RKO (cell line): ENCODE measurements around the gene SAMD11.
"Not testable (repeated sequence)": the region's sequence is repeated elsewhere in the genome, so short reads cannot be mapped to it uniquely, and the experiment has no call there.

Source experiments
- DNase-seq: peaks from one replicate; pipeline ENCODE4 v3.0.0-alpha.2; 2016; ENCODE audit warnings: low spot score

The SAMD11 gene

GRCh38 chr1:964691-965525 is 41.2 kb downstream of the SAMD11 start:
- no peak for DNase-seq

- no peak for DNase-seq
Measured at GRCh38 chr1:965526-966134, 41.9 kb downstream of the SAMD11 start.

GRCh38 chr1:966135-966703 is 42.5 kb downstream of the SAMD11 start, which contains the start of gene PLEKHN1:
PLEKHN1 (plus strand) TSS chr1:966482; CDS start chr1:966532, 50 bp downstream.
- DNase-seq, result peak; percentile 81

- DNase-seq, result peak; percentile 80
Measured at GRCh38 chr1:966704-967300, 43.1 kb downstream of the SAMD11 start.

GRCh38 chr1:967466-968343 is 44.0 kb downstream of the SAMD11 start:
- no peak for DNase-seq

- no peak for DNase-seq
Measured at GRCh38 chr1:969260-969855, 45.6 kb downstream of the SAMD11 start.

- DNase-seq, result no peak
Measured at GRCh38 chr1:970242-970972, 46.7 kb downstream of the SAMD11 start.

GRCh38 chr1:970973-971730 is 47.4 kb downstream of the SAMD11 start:
- no peak for DNase-seq

GRCh38 chr1:971751-972506 is 48.2 kb downstream of the SAMD11 start:
- no peak for DNase-seq

- DNase-seq, result no peak
Measured at GRCh38 chr1:972726-973458, 49.2 kb downstream of the SAMD11 start.

GRCh38 chr1:973459-974292 is 50.0 kb downstream of the SAMD11 start:
- DNase-seq, result no peak

GRCh38 chr1:974293-974640 is 50.5 kb downstream of the SAMD11 start:
- no peak for DNase-seq

GRCh38 chr1:974687-975328 is 51.1 kb downstream of the SAMD11 start:
- DNase-seq, result no peak

GRCh38 chr1:975365-975764 is 51.6 kb downstream of the SAMD11 start:
- no peak for DNase-seq

- DNase-seq, result peak; percentile 84
Measured at GRCh38 chr1:975896-976683, 52.4 kb downstream of the SAMD11 start.

- DNase-seq, result not testable (repeated sequence)
Measured at GRCh38 chr1:976791-977190, 53.1 kb downstream of the SAMD11 start.
